Measurements from ENCODE around the gene GDF10.

GDF10 gene

GRCh38 chr10:47295411-47295810 is 4.6 kb upstream of the GDF10 start:
- DNase-seq = no peak

GRCh38 chr10:47296156-47296894 is 3.7 kb upstream of the GDF10 start:
- DNase-seq = no peak

- no peak for DNase-seq
Observed at GRCh38 chr10:47296941-47297340, 3.1 kb upstream of the GDF10 start.

GRCh38 chr10:47297866-47298540 is 2.0 kb upstream of the GDF10 start:
- DNase-seq = no peak

GRCh38 chr10:47298715-47299114 is 1.3 kb upstream of the GDF10 start:
- DNase-seq = no peak

- no peak for DNase-seq
Observed at GRCh38 chr10:47300429-47300931, 483 bp downstream of the GDF10 start.

- no peak for DNase-seq
Observed at GRCh38 chr10:47301833-47302232, 1.8 kb downstream of the GDF10 start.

GRCh38 chr10:47303105-47303504 is 3.1 kb downstream of the GDF10 start:
- DNase-seq = no peak

- no peak for DNase-seq
Observed at GRCh38 chr10:47303866-47304265, 3.9 kb downstream of the GDF10 start.

- DNase-seq = no peak
Observed at GRCh38 chr10:47305566-47305965, 5.6 kb downstream of the GDF10 start.

GRCh38 chr10:47306387-47307210 is 6.6 kb downstream of the GDF10 start:
- no peak for DNase-seq

GRCh38 chr10:47307381-47307780 is 7.4 kb downstream of the GDF10 start:
- no peak for DNase-seq

GRCh38 chr10:47308775-47309174 is 8.8 kb downstream of the GDF10 start:
- no peak for DNase-seq

- no peak for DNase-seq
Observed at GRCh38 chr10:47309408-47310089, 9.6 kb downstream of the GDF10 start.

GRCh38 chr10:47310090-47310505 is 10.1 kb downstream of the GDF10 start:
- no peak for DNase-seq

GRCh38 chr10:47311193-47311931 is 11.4 kb downstream of the GDF10 start:
- DNase-seq = peak; percentile 56

- DNase-seq = peak; percentile 74
Observed at GRCh38 chr10:47311932-47312662, 12.1 kb downstream of the GDF10 start.

- DNase-seq = no peak
Observed at GRCh38 chr10:47312663-47312995, 12.6 kb downstream of the GDF10 start.

GRCh38 chr10:47314416-47314970 is 14.5 kb downstream of the GDF10 start:
- no peak for DNase-seq

GRCh38 chr10:47315421-47315820 is 15.4 kb downstream of the GDF10 start:
- DNase-seq = no peak

GRCh38 chr10:47316131-47316530 is 16.1 kb downstream of the GDF10 start:
- DNase-seq = no peak
